Panc1 (cell line): ENCODE results near the gene CDK5RAP1. TPM values are rescaled to one million over a fixed set of nuclear protein-coding genes. Genes with fewer than 3 reads are reported as not detected.

ENCODE experiments used
- ATAC-seq: fragments of 200-7000 bp; cut with Tn5 transposase; 2 replicates; pipeline ENCODE4 v1.9.1; 2020; ENCODE audit warnings: mild to moderate bottlenecking, moderate library complexity
- BruUV-seq: library from RNA; stranded (reverse); fragments of 400-500 nt; replicated peaks from 2 replicates; lab custom pipeline; 2021; lab: Mats Ljungman, UMichigan
- CTCF ChIA-PET: fragments of 300-600 bp; sonication (Branson Sonifier 250); formaldehyde crosslinking; loops from one replicate; lab custom pipeline; 2022; ENCODE audit warnings: antibody characterized with exemption; lab: Charles Lee
- POLR2A ChIA-PET: fragments of 300-600 bp; sonication (Branson Sonifier 250); formaldehyde crosslinking; loops from one replicate; lab custom pipeline; 2022; ENCODE audit warnings: antibody characterized with exemption; lab: Charles Lee
- DNase-seq: peaks from one replicate; pipeline ENCODE4 v3.0.0-alpha.2; 2010; ENCODE audit warnings: low read depth, low spot score
- H3K27ac ChIP-seq: 2 replicates; pipeline ENCODE4 v1.5.1; 2011; ENCODE audit warnings: mild to moderate bottlenecking, low read length, inconsistent platforms
- H3K27me3 ChIP-seq: fragments of 200-500 bp; sonication (Bioruptor generic); 2 replicates; pipeline ENCODE4 v1.6.0; 2014; ENCODE audit warnings: low read length, inconsistent platforms; ENCODE audit not compliant: control insufficient read depth, insufficient read depth
- H3K36me3 ChIP-seq: fragments of 200-500 bp; sonication (Bioruptor generic); 2 replicates; pipeline ENCODE4 v1.5.1; 2014; ENCODE audit warnings: inconsistent platforms, mild to moderate bottlenecking, low read length, moderate library complexity; ENCODE audit not compliant: control insufficient read depth, insufficient read depth
- H3K4me1 ChIP-seq: 2 replicates; pipeline ENCODE4 v1.5.1; 2011; ENCODE audit warnings: inconsistent platforms, mild to moderate bottlenecking, low read length, moderate library complexity; ENCODE audit not compliant: control insufficient read depth, insufficient read depth
- H3K4me3 ChIP-seq, 2 experiments: 2 replicates each; pipeline ENCODE4 v1.5.1; 2011 to 2012; ENCODE audit warnings: low read depth in 2 of 2, low read length in 2 of 2, mild to moderate bottlenecking in 2 of 2, inconsistent platforms in 1 of 2, moderate library complexity in 1 of 2
- H3K9me3 ChIP-seq: fragments of 200-500 bp; sonication (Bioruptor generic); 2 replicates; pipeline ENCODE4 v1.5.1; 2014; ENCODE audit warnings: low read depth, mild to moderate bottlenecking, inconsistent platforms, low read length, moderate library complexity; ENCODE audit not compliant: control insufficient read depth, insufficient read depth
- POLR2AphosphoS5 ChIP-seq: IDR thresholded peaks from 2 replicates; pipeline ENCODE4 v1.6.1; 2012; ENCODE audit warnings: mild to moderate bottlenecking, low read depth, low read length, moderate library complexity
- SIN3A ChIP-seq: IDR thresholded peaks from 2 replicates; pipeline ENCODE4 v1.6.1; 2012; ENCODE audit warnings: low read depth, mild to moderate bottlenecking, low read length, moderate library complexity, borderline replicate concordance; ENCODE audit not compliant: insufficient read depth
- TCF7L2 ChIP-seq: IDR thresholded peaks from 2 replicates; pipeline ENCODE4 v1.6.1; 2011; ENCODE audit warnings: mild to moderate bottlenecking, low read depth, low read length, inconsistent platforms
- in situ Hi-C: cut with HindIII; loops from 2 replicates; pipeline ENCODE4 v1.10.0; 2016; ENCODE audit warnings: low sequenced_read_pairs, low pct_unique_long_range_greater_than_20kb
- intact Hi-C: fragments of 100-400 bp; cut with micrococcal nuclease; formaldehyde crosslinking; loops from one replicate; pipeline ENCODE4 v1.10.0; 2022; ENCODE audit not compliant: unreplicated experiment
- total RNA-seq: library from RNA; stranded (reverse); gene quantifications from one replicate; pipeline ENCODE4 v1.2.1, GENCODE V29; 2021; ENCODE audit not compliant: unreplicated experiment
- TF ChIP-seq, protein P1 (sequence below), 2 experiments: IDR thresholded peaks; 2 replicates each; pipeline ENCODE4 v1.6.1; 2011 to 2012; ENCODE audit warnings: low read depth in 2 of 2, control low read depth in 1 of 2, low read length in 1 of 2, mild to moderate bottlenecking in 1 of 2, moderate library complexity in 1 of 2; ENCODE audit not compliant: insufficient read depth in 1 of 2
- TF ChIP-seq, protein P2 (sequence below): fragments of 450-650 bp; IDR thresholded peaks from 2 replicates; pipeline ENCODE4 v1.5.1; 2017; ENCODE audit warnings: mild to moderate bottlenecking

CDK5RAP1 gene
- total RNA-seq, 1 experiment from 2014 or later: 34.8 TPM

DNA sequence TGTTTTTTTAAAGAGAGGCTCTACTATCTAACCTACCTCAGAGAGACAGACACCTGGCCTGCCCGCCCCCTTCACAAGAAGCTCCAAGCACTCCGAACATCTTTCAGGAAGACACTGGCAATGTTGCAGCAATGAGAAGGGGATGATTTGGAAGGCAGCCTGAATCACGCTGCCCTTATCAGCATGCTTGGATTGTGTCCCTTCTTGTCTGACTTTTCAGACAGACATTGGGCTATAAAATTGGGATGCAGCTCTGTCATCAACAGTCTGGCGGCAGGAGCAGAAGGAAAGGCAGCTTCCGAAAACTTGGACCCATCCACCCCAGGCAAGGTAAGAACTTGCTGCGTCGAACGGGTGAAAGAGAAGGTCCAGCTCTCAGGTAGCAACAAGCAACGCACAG is 56.0 kb downstream of the CDK5RAP1 start:
- in situ Hi-C loops (no loop called here), intact Hi-C loops (no loop called here)
- Histone ChIP-seq H3K27me3 (no peaks in the 10 kb centered on the region), H3K4me3 (no peak overlapping the region), H3K36me3 (no peaks in the 10 kb centered on the region; the same call in 1 of the 2 replicates), H3K4me1 (no peaks in the 10 kb centered on the region), H3K27ac (no peak overlapping the region), H3K9me3 (no peaks in the 10 kb centered on the region)
- ATAC-seq (no peak), DNase-seq (no peak)
- no peak for TF ChIP-seq TCF7L2
- no peak for TF ChIP-seq SIN3A
- TF ChIP-seq, protein P1, sequence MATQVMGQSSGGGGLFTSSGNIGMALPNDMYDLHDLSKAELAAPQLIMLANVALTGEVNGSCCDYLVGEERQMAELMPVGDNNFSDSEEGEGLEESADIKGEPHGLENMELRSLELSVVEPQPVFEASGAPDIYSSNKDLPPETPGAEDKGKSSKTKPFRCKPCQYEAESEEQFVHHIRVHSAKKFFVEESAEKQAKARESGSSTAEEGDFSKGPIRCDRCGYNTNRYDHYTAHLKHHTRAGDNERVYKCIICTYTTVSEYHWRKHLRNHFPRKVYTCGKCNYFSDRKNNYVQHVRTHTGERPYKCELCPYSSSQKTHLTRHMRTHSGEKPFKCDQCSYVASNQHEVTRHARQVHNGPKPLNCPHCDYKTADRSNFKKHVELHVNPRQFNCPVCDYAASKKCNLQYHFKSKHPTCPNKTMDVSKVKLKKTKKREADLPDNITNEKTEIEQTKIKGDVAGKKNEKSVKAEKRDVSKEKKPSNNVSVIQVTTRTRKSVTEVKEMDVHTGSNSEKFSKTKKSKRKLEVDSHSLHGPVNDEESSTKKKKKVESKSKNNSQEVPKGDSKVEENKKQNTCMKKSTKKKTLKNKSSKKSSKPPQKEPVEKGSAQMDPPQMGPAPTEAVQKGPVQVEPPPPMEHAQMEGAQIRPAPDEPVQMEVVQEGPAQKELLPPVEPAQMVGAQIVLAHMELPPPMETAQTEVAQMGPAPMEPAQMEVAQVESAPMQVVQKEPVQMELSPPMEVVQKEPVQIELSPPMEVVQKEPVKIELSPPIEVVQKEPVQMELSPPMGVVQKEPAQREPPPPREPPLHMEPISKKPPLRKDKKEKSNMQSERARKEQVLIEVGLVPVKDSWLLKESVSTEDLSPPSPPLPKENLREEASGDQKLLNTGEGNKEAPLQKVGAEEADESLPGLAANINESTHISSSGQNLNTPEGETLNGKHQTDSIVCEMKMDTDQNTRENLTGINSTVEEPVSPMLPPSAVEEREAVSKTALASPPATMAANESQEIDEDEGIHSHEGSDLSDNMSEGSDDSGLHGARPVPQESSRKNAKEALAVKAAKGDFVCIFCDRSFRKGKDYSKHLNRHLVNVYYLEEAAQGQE (IDR thresholded peaks at IDR 0.05; ENCODE audit: insufficient read depth in 1 of 2, low read depth in 2 of 2, low read length in 1 of 2): no peak
- TF ChIP-seq, protein P2, sequence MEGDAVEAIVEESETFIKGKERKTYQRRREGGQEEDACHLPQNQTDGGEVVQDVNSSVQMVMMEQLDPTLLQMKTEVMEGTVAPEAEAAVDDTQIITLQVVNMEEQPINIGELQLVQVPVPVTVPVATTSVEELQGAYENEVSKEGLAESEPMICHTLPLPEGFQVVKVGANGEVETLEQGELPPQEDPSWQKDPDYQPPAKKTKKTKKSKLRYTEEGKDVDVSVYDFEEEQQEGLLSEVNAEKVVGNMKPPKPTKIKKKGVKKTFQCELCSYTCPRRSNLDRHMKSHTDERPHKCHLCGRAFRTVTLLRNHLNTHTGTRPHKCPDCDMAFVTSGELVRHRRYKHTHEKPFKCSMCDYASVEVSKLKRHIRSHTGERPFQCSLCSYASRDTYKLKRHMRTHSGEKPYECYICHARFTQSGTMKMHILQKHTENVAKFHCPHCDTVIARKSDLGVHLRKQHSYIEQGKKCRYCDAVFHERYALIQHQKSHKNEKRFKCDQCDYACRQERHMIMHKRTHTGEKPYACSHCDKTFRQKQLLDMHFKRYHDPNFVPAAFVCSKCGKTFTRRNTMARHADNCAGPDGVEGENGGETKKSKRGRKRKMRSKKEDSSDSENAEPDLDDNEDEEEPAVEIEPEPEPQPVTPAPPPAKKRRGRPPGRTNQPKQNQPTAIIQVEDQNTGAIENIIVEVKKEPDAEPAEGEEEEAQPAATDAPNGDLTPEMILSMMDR: no peak
- BruUV-seq: no TSS peak
- ChIA-PET CTCF (no interaction called here), POLR2A (interaction anchor here (0.7 kb wide), 1 partner anchor 108 kb away, joined by 3 read pairs; no protein-coding TSS in a partner anchor)

DNA sequence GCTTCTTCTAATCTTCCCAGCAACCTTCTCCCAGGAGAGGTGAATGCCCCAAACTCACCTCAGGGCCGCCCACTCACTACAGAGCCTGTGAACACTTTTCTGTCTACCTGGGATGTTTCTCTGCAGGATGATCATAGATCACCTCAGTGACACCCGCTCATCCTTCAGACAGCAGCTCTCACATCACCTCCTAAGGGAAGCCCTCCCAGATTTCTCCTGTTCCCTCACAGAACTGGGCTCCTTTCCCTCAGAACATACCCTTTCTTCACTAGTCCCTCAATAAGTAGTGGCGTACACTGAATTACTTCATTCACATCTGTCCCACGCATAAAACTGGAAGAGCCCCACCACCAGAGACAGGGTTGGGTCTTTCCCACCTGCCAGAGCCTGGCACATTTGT is 57.8 kb downstream of the CDK5RAP1 start:
- no peak overlapping the region for H3K27ac ChIP-seq
- in situ Hi-C loops (no loop called here), intact Hi-C loops (no loop called here)
- no peak overlapping the region for H3K4me3 ChIP-seq
- H3K4me1 ChIP-seq: no peaks in the 10 kb centered on the region
- ChIA-PET CTCF (interaction anchor here (0.7 kb wide), 1 partner anchor 1125 kb away, joined by 5 read pairs; no protein-coding TSS in a partner anchor), POLR2A (no interaction called here)
- TF ChIP-seq TCF7L2: no peak
- TF ChIP-seq, protein P1 (IDR thresholded peaks at IDR 0.05; ENCODE audit: insufficient read depth in 1 of 2, low read depth in 2 of 2, low read length in 1 of 2): no peak
- no peak for TF ChIP-seq SIN3A
- TF ChIP-seq, protein P2: no peak
- TF ChIP-seq POLR2AphosphoS5: no peak
- no peaks in the 10 kb centered on the region for H3K36me3 ChIP-seq
- no TSS peak for BruUV-seq
- ATAC-seq (no peak), DNase-seq (no peak)
- H3K9me3 ChIP-seq: no peaks in the 10 kb centered on the region
- no peaks in the 10 kb centered on the region for H3K27me3 ChIP-seq
